Occipital lobe (tissue), 2 donors: Measurements from ENCODE around the gene PVALB. TPM values are rescaled to one million over a fixed set of nuclear protein-coding genes. Genes with fewer than 3 reads are reported as not detected.
"Not testable (repeated sequence)": the region's sequence is repeated elsewhere in the genome, so short reads cannot be mapped to it uniquely, and the experiment has no call there.

Experiments
- DNase-seq: peaks from one replicate; lab custom pipeline; 2025; lab: John Stamatoyannopoulos, UW
- total RNA-seq: library from RNA; depleted of rRNA; stranded (reverse); fragments of >200 nt; gene quantifications from one replicate; pipeline ENCODE4 v1.2.3, GENCODE V29; 2014

PVALB gene
- total RNA-seq, 1 donor from 2014 or later = 0.62 TPM

GRCh38 chr22:36757668-36758211, 59.1 kb downstream of the PVALB start:
- peak; percentile 34 for DNase-seq

- no peak for DNase-seq
Measured at GRCh38 chr22:36756746-36757655, 59.8 kb downstream of the PVALB start.

- no peak for DNase-seq
Measured at GRCh38 chr22:36756031-36756430, 60.8 kb downstream of the PVALB start.

- DNase-seq = no peak
Measured at GRCh38 chr22:36755316-36755715, 61.5 kb downstream of the PVALB start.

- not testable (repeated sequence) for DNase-seq
Measured at GRCh38 chr22:36754881-36755280, 62.0 kb downstream of the PVALB start.

- no peak for DNase-seq
Measured at GRCh38 chr22:36753916-36754315, 62.9 kb downstream of the PVALB start.

GRCh38 chr22:36753120-36753802, 63.6 kb downstream of the PVALB start:
- DNase-seq = no peak

Other genes starting within 250 kb of the PVALB start
- gene CACNG2, start 113.3 kb downstream of the PVALB start, total RNA-seq = 3.1 TPM
- 16.4 TPM for gene IFT27, start 40.9 kb downstream of the PVALB start, total RNA-seq
- gene NCF4, start 44.0 kb upstream of the PVALB start, total RNA-seq = 2.5 TPM
- 0.62 TPM for gene CSF2RB, start 96.6 kb upstream of the PVALB start, total RNA-seq
- gene TST, start 202.4 kb upstream of the PVALB start, total RNA-seq = 5.5 TPM
- 28.1 TPM for gene MPST, start 202.7 kb upstream of the PVALB start, total RNA-seq
- gene KCTD17, start 234.7 kb upstream of the PVALB start, total RNA-seq = 22.6 TPM